Erythroblast (primary cell): Measurements from ENCODE around the gene DNAH17.

Source experiments
- DNase-seq, 2 experiments: peaks; one replicate each; lab custom pipeline; 2025; lab: John Stamatoyannopoulos, UW
- GATA1 ChIP-seq: IDR thresholded peaks from 2 replicates; pipeline ENCODE4 v1.6.1; 2011; ENCODE audit warnings: low read depth, mild to moderate bottlenecking, control low read depth, low read length, moderate library complexity
- POLR2A ChIP-seq: IDR thresholded peaks from 2 replicates; pipeline ENCODE4 v1.6.1; 2011; ENCODE audit warnings: mild to moderate bottlenecking, low read length

Gene DNAH17

GRCh38 chr17:78535273-78536197, 41.7 kb downstream of the DNAH17 start:
- DNase-seq: no peak
- TF ChIP-seq GATA1 (no peak), POLR2A (no peak)

- TF ChIP-seq GATA1 (no peak), POLR2A (no peak)
- DNase-seq: no peak
Measured at GRCh38 chr17:78534492-78535272, 42.5 kb downstream of the DNAH17 start.

GRCh38 chr17:78532922-78533640, 44.1 kb downstream of the DNAH17 start:
- no peak for DNase-seq
- no peak for TF ChIP-seq POLR2A
- no peak for TF ChIP-seq GATA1

GRCh38 chr17:78532311-78532710, 44.9 kb downstream of the DNAH17 start:
- no peak for DNase-seq
- no peak for TF ChIP-seq POLR2A
- TF ChIP-seq GATA1: no peak

- no peak for TF ChIP-seq GATA1
- TF ChIP-seq POLR2A: no peak
- DNase-seq: no peak
Measured at GRCh38 chr17:78530675-78531074, 46.5 kb downstream of the DNAH17 start.

- TF ChIP-seq POLR2A: no peak
- no peak for TF ChIP-seq GATA1
- DNase-seq: no peak
Measured at GRCh38 chr17:78529871-78530670, 47.1 kb downstream of the DNAH17 start.

- DNase-seq: no peak
- TF ChIP-seq GATA1 (no peak), POLR2A (no peak)
Measured at GRCh38 chr17:78529251-78529650, 47.9 kb downstream of the DNAH17 start.

GRCh38 chr17:78528541-78528940, 48.7 kb downstream of the DNAH17 start:
- no peak for TF ChIP-seq POLR2A
- TF ChIP-seq GATA1: no peak
- no peak for DNase-seq

GRCh38 chr17:78527345-78527744, 49.9 kb downstream of the DNAH17 start:
- TF ChIP-seq POLR2A (no peak), GATA1 (no peak)
- DNase-seq: no peak

GRCh38 chr17:78526231-78527025, 50.8 kb downstream of the DNAH17 start:
- TF ChIP-seq POLR2A (no peak), GATA1 (no peak)
- no peak for DNase-seq

- DNase-seq: no peak
- TF ChIP-seq POLR2A (no peak), GATA1 (no peak)
Measured at GRCh38 chr17:78525511-78526160, 51.6 kb downstream of the DNAH17 start.

- no peak for DNase-seq
- TF ChIP-seq GATA1 (no peak), POLR2A (no peak)
Measured at GRCh38 chr17:78524870-78525510, 52.2 kb downstream of the DNAH17 start.
